ENCODE data around the gene FXYD3. TPM values are rescaled to one million over a fixed set of nuclear protein-coding genes. Genes with fewer than 3 reads are reported as not detected.

Gene FXYD3
- total RNA-seq, 1 donor from 2014 or later = not detected

DNA sequence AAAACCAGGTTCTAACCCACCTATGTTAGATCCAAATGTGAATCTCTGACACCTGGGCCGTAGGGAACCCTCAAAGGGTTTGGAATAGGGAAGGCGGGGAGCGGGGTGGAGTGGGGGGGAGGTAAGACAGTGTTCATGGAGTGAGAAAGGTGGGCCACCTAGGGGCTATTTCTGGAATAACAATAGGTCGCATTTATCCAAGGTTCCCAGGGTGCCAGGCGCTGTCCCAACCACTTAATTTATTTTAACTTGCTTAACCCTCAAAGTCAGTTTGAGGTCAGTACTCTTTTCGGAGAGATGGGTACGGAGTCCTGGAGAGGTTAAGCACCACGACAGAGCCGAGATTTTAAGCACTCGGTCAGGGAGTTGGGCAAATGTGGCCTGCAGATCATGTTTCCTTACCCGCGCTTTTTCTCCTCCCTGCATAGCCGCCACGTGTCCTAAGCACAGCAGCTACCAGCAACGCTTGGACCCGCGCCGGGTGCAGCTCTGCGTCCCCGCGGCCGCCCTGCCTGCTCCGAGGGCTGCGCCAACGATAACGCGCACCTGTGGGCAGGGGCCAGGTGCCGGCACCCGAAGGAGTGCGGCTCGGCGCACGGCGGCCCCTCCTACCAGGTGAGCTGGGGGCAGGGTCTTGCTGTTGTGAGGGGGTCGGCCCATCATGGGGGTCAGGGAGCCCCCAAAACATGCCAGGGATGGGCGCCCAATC, 25.0 kb upstream of the FXYD3 start:
- TF ChIP-seq, protein P1, sequence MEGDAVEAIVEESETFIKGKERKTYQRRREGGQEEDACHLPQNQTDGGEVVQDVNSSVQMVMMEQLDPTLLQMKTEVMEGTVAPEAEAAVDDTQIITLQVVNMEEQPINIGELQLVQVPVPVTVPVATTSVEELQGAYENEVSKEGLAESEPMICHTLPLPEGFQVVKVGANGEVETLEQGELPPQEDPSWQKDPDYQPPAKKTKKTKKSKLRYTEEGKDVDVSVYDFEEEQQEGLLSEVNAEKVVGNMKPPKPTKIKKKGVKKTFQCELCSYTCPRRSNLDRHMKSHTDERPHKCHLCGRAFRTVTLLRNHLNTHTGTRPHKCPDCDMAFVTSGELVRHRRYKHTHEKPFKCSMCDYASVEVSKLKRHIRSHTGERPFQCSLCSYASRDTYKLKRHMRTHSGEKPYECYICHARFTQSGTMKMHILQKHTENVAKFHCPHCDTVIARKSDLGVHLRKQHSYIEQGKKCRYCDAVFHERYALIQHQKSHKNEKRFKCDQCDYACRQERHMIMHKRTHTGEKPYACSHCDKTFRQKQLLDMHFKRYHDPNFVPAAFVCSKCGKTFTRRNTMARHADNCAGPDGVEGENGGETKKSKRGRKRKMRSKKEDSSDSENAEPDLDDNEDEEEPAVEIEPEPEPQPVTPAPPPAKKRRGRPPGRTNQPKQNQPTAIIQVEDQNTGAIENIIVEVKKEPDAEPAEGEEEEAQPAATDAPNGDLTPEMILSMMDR (IDR thresholded peaks at IDR 0.05; ENCODE audit: unreplicated experiment) = peak; percentile 76
- Mint-ChIP-seq H3K4me3 (ENCODE audit: unreplicated experiment) (no peak overlapping the region), H3K27ac (ENCODE audit: unreplicated experiment) (no peak overlapping the region), H3K36me3 (ENCODE audit: low read depth, unreplicated experiment) (no peaks in the 10 kb centered on the region), H3K27me3 (ENCODE audit: unreplicated experiment) (peaks cover 9% of the 10 kb centered on the region), H3K9me3 (ENCODE audit: unreplicated experiment) (no peaks in the 10 kb centered on the region), H3K4me1 (ENCODE audit: unreplicated experiment) (no peaks in the 10 kb centered on the region)
- DNase-seq (ENCODE audit: low spot score) = peak; percentile 60

DNA sequence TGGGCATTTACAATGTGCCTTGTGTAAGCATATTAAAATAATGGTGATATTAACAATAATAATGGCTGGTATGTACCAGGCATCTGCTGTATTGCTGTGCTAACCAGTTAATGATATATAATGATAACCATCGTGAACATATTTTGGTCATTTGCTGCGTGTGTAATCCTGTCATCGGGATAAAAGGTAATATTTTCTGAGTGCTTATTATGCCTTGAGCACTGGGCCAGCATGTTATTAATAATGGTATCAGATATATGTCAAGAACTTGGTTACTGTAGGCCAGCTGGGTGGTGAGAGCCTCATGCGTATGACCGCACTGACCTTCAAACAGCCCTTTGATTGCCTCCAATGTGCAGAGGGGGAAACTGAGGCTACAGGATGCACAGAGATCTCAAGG, 22.2 kb upstream of the FXYD3 start:
- Mint-ChIP-seq H3K4me1 (ENCODE audit: unreplicated experiment) (no peaks in the 10 kb centered on the region), H3K27me3 (ENCODE audit: unreplicated experiment) (peaks cover 9% of the 10 kb centered on the region), H3K36me3 (ENCODE audit: low read depth, unreplicated experiment) (no peaks in the 10 kb centered on the region), H3K9me3 (ENCODE audit: unreplicated experiment) (no peaks in the 10 kb centered on the region), H3K27ac (ENCODE audit: unreplicated experiment) (no peak overlapping the region), H3K4me3 (ENCODE audit: unreplicated experiment) (no peak overlapping the region)
- TF ChIP-seq, protein P1 (IDR thresholded peaks at IDR 0.05; ENCODE audit: unreplicated experiment) = no peak
- DNase-seq (ENCODE audit: low spot score) = no peak

DNA sequence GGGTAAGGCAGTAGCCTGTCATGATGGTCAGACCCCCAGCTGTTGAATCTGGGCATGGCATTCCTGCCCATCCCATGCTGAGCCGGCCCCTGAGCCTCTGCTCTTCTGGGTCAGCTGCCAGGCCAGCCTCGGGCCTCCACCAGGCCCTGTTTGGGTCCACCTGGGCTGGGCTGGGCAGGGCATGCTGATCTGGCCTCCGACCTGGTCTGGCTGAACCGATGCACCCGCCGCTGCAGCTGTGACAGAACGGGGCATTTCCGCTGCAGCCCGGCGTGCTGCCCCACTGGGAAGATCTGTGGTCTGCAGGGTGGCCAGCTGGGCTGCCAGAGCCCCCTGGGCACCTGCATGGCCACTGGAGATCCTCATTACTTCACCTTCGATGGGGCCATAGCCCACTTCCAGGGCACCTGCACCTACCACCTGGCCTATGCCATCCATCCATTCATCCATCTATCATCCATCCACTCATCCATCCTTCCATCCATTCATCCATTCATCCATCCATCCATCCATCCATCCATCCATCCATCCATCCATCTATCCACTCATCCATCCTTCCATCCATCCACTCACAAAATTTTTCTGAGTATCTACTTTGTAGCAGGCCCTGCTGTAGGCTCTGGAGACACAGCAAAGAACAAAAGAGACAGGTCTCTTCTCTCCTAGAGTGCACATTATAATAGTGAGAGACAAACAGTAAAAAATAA, 21.5 kb upstream of the FXYD3 start:
- Mint-ChIP-seq H3K4me1 (ENCODE audit: unreplicated experiment) (no peaks in the 10 kb centered on the region), H3K27ac (ENCODE audit: unreplicated experiment) (no peak overlapping the region), H3K9me3 (ENCODE audit: unreplicated experiment) (no peaks in the 10 kb centered on the region), H3K4me3 (ENCODE audit: unreplicated experiment) (no peak overlapping the region), H3K27me3 (ENCODE audit: unreplicated experiment) (peaks cover 9% of the 10 kb centered on the region), H3K36me3 (ENCODE audit: low read depth, unreplicated experiment) (no peaks in the 10 kb centered on the region)
- no peak for DNase-seq (ENCODE audit: low spot score)
- TF ChIP-seq, protein P1 (IDR thresholded peaks at IDR 0.05; ENCODE audit: unreplicated experiment) = no peak

DNA sequence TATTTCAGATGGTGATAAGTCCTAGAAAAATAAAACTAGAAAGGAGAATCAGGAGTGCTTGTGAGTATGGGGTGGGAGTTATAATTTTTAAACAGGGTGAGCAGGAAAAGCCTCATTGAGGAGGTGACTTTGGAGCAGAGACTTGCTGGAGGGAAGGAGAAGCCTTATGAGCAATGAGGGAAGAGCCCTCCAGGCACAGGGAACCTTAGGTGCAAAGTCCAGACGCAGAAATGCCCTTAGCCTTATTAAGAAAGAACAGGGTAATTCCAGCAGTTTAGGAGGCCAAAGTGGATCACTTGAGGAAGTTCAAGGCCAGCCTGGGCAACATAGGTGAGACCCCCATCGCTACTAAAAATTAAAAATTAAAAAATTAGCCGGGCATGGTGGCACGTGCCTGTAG, 21.0 kb upstream of the FXYD3 start:
- Mint-ChIP-seq H3K27ac (ENCODE audit: unreplicated experiment) (no peak overlapping the region), H3K27me3 (ENCODE audit: unreplicated experiment) (peaks cover 9% of the 10 kb centered on the region), H3K9me3 (ENCODE audit: unreplicated experiment) (no peaks in the 10 kb centered on the region), H3K4me1 (ENCODE audit: unreplicated experiment) (no peaks in the 10 kb centered on the region), H3K36me3 (ENCODE audit: low read depth, unreplicated experiment) (no peaks in the 10 kb centered on the region), H3K4me3 (ENCODE audit: unreplicated experiment) (no peak overlapping the region)
- TF ChIP-seq, protein P1 (IDR thresholded peaks at IDR 0.05; ENCODE audit: unreplicated experiment) = no peak
- no peak for DNase-seq (ENCODE audit: low spot score)
